ENCODE measurements around the gene SAE1.
"Not testable (repeated sequence)": the region's sequence is repeated elsewhere in the genome, so short reads cannot be mapped to it uniquely, and the experiment has no call there.

The SAE1 gene

DNA sequence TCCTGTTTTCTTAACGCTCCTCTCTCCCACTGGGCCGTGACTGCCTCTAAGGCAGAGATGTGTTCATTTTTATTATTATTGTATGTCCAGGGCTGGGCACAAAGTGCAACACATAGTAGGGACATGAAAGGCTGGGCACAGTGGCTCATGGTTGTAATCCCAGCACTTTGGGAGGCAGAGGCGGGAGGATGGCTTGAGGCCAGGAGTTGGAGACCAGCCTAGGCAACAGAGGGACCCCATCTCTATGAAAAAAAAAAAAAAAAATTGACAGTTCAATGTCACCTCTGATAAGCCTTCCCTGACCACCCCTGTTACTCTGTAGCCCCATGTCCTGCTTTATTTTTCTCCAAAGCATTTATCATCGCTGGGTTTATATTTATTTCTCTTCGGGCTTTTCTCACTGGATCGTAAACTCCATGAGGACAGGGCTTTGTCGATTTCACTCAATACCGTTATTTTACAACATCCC lies 481 bp upstream of the SAE1 start:
- H3K4me3 ChIP-seq (replicated peaks; ENCODE audit: low read depth, low read length) = no peak overlapping the region
- TF ChIP-seq, protein P1, sequence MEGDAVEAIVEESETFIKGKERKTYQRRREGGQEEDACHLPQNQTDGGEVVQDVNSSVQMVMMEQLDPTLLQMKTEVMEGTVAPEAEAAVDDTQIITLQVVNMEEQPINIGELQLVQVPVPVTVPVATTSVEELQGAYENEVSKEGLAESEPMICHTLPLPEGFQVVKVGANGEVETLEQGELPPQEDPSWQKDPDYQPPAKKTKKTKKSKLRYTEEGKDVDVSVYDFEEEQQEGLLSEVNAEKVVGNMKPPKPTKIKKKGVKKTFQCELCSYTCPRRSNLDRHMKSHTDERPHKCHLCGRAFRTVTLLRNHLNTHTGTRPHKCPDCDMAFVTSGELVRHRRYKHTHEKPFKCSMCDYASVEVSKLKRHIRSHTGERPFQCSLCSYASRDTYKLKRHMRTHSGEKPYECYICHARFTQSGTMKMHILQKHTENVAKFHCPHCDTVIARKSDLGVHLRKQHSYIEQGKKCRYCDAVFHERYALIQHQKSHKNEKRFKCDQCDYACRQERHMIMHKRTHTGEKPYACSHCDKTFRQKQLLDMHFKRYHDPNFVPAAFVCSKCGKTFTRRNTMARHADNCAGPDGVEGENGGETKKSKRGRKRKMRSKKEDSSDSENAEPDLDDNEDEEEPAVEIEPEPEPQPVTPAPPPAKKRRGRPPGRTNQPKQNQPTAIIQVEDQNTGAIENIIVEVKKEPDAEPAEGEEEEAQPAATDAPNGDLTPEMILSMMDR (IDR thresholded peaks at IDR 0.05; ENCODE audit: low read length, missing control alignments) = no peak
- DNase-seq (ENCODE audit: low read depth) = no peak

DNA sequence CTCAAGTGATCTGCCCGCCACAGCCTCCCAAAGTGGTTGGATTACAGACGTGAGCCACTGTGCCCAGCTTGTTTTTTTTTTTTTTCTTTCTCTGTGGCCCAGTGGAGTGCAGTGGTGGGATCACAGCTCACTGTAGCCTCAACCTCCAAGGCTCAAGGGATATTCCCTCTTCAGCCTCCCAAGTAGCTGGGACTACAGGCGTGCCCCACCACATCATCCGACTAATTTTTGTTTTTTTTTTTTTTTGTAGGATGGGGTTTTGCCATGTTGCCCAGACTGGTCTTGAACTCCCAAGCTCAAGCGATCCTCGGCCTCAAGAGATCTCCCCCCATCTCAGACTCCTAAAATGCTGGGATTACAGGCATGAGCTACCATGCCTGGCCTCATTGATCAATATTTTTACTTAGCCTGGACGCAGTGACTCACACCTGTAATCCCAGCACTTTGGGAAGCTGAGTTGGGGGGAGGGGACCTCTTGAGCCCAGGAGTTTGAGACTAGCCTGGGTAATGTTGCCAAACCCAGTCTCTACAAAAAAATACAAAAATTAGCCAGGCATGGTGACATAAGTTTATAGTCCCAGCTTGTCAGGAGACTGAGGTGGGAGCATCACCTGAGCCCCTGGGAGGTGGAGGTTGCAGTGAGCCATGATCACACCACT lies 1.7 kb downstream of the SAE1 start:
- H3K4me3 ChIP-seq (replicated peaks; ENCODE audit: low read depth, low read length) = peak overlapping the region; percentile 95
- TF ChIP-seq, protein P1 (IDR thresholded peaks at IDR 0.05; ENCODE audit: low read length, missing control alignments) = no peak
- DNase-seq (ENCODE audit: low read depth) = no peak

DNA sequence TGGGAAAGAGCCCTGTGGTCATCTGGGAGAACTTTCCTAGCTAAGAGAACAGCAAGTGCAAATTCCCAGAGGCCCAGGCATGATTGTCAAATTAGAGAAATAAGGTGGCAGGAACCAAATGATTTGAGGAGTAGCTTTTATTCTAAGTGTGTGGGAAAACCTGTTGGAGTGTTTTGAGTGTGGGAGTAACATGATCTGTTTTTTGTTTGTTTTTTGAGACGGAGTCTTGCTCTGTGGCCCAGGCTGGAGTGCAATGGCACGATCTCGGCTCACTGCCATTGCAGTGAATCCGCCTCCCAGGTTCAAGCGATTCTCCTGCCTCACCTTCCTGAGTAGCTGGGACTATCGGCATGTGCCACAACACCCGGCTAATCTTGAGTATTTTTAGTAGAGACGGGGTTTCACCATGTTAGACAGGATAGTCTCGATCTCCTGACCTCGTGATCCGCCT lies 2.4 kb downstream of the SAE1 start:
- H3K4me3 ChIP-seq (replicated peaks; ENCODE audit: low read depth, low read length) = no peak overlapping the region
- TF ChIP-seq, protein P1 (IDR thresholded peaks at IDR 0.05; ENCODE audit: low read length, missing control alignments) = no peak
- no peak for DNase-seq (ENCODE audit: low read depth)

DNA sequence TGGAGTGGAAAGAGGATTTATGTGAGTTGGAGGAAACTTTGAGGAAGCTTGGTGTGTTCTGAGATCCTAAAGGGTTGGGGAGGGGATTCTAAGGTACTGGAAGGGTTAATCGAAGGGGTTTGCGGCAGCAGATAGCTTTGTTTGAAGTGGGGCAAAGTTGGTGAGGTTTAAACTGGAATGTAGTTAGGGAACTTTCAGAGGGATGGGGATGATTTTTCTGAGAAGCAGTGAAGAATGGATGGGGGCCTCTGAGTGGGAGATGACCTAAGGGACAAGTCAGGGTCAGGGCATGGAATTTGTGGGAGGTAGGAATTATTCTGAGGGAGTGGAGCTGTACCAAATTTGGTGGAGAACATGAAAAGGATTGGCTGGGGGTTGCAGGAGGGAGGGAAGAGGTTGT lies 3.9 kb downstream of the SAE1 start:
- TF ChIP-seq, protein P1 (IDR thresholded peaks at IDR 0.05; ENCODE audit: low read length, missing control alignments) = no peak
- H3K4me3 ChIP-seq (replicated peaks; ENCODE audit: low read depth, low read length) = no peak overlapping the region
- DNase-seq (ENCODE audit: low read depth) = no peak

DNA sequence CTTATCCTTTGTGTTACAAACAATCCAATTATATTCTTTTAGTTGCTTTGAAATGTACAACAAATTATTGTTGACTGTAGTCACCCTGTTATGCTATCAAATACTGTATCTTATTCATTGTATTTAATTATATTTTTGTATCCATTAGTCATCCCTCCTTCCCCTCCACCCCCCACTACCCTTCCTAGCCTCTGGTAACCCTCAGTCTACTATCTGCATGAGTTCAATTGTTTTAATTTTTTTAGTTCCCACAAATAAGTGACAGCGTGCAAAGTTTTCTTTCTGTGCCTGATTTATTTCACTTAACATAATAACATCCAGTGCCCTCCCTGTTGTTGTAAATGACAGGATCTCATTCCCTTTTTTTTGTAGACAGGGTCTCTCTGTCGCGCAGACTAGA lies 4.5 kb downstream of the SAE1 start:
- H3K4me3 ChIP-seq (replicated peaks; ENCODE audit: low read depth, low read length) = no peak overlapping the region
- no peak for DNase-seq (ENCODE audit: low read depth)
- TF ChIP-seq, protein P1 (IDR thresholded peaks at IDR 0.05; ENCODE audit: low read length, missing control alignments) = no peak

DNA sequence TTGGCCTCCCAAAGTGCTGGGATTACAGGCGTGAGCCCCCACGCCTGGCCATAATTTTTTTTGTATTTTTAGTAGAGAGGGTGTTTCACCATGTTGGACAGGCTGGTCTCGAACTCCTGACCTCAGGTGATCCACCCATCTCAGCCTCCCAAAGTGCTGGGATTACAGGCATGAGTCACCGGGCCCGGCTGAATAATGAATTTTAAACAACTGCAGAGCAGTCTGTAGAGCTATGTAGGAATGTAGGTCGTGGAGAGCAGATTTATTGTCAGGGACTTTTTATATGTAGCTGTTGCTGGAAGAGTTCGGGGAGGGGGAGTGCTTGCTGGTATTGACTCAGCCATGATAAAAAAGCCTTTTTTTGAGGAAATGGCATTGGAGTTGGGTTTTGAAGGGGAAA lies 10.6 kb downstream of the SAE1 start:
- not testable (repeated sequence) for H3K4me3 ChIP-seq (replicated peaks; ENCODE audit: low read depth, low read length)
- peak; percentile 46 for DNase-seq (ENCODE audit: low read depth)

DNA sequence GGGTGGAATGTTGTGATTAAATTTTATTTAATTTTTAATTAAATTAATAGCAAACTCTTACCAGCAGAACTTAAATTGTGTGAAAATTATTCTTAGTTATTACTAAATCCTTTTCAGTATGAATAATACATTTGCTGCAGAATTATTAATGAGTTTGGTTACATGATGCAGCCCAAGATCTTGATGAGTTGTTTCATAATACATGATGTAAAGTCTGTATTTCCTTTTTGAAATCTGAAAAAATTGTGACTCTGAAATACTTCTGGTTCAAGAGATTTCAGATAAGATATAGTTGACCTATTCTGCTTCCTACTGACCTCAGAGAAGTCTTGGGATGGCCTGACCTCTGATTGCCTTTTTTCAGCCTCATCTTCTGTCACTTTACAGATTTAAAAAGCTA lies 11.1 kb downstream of the SAE1 start:
- TF ChIP-seq, protein P1 (IDR thresholded peaks at IDR 0.05; ENCODE audit: low read length, missing control alignments) = no peak
- no peak overlapping the region for H3K4me3 ChIP-seq (replicated peaks; ENCODE audit: low read depth, low read length)
- DNase-seq (ENCODE audit: low read depth) = no peak

All from fibroblast of pulmonary artery (primary cell).